HepG2 (cell line): ENCODE measurements around the gene MRPL28. TPM values are rescaled to one million over a fixed set of nuclear protein-coding genes. Genes with fewer than 3 reads are reported as not detected.

Experiments used
- DMAP1 ChIP-seq: IDR thresholded peaks from 2 replicates; pipeline ENCODE4 v1.6.1; 2016
- GABPB1 ChIP-seq: IDR thresholded peaks from 2 replicates; pipeline ENCODE4 v1.6.1; 2016; ENCODE audit warnings: mild to moderate bottlenecking, missing genetic modification reagents, moderate library complexity, missing compliant biosample characterization
- HMG20B ChIP-seq: conservative IDR thresholded peaks from 2 replicates; pipeline ENCODE4 v1.6.1; 2016; ENCODE audit warnings: missing genetic modification reagents, missing compliant biosample characterization
- MEIS2 ChIP-seq: sonication (generic); formaldehyde crosslinking; IDR thresholded peaks from 2 replicates; pipeline ENCODE4 v1.9.0; 2021; ENCODE audit warnings: mild to moderate bottlenecking, missing genetic modification reagents
- MXI1 ChIP-seq: IDR thresholded peaks from 3 replicates; pipeline ENCODE4 v1.6.1; 2012; ENCODE audit warnings: low read depth, low read length, inconsistent platforms, borderline replicate concordance
- MYPOP ChIP-seq: sonication (generic); formaldehyde crosslinking; IDR thresholded peaks from 2 replicates; pipeline ENCODE4 v1.8.1; 2023; ENCODE audit warnings: mild to moderate bottlenecking, moderate library complexity, missing genetic modification reagents
- NFYB ChIP-seq: sonication (generic); formaldehyde crosslinking; IDR thresholded peaks from 2 replicates; pipeline ENCODE4 v1.4.0; 2020; ENCODE audit warnings: missing genetic modification reagents
- NONO ChIP-seq, 2 experiments: fragments of 450-650 bp in 1 of 2; sonication (generic) in 1 of 2; formaldehyde crosslinking in 1 of 2; IDR thresholded peaks in 1 of 2; conservative IDR thresholded peaks in 1 of 2; 2 replicates each; pipeline versions ENCODE4 v1.6.1 to v1.8.0; 2017 to 2022; ENCODE audit warnings: mild to moderate bottlenecking in 1 of 2, missing genetic modification reagents in 1 of 2, moderate library complexity in 1 of 2
- NRL ChIP-seq: sonication (generic); formaldehyde crosslinking; IDR thresholded peaks from 2 replicates; pipeline ENCODE4 v1.5.0; 2020; ENCODE audit warnings: missing genetic modification reagents, mild to moderate bottlenecking, moderate library complexity, borderline replicate concordance
- PHF21A ChIP-seq: sonication (generic); formaldehyde crosslinking; IDR thresholded peaks from 2 replicates; pipeline ENCODE4 v1.5.0; 2020; ENCODE audit warnings: mild to moderate bottlenecking, missing genetic modification reagents
- POLR2AphosphoS5 ChIP-seq: IDR thresholded peaks from 2 replicates; pipeline ENCODE4 v1.6.1; 2012; ENCODE audit warnings: low read depth, low read length
- POLR2G ChIP-seq: fragments of 200-400 bp; formaldehyde crosslinking; IDR thresholded peaks from 2 replicates; pipeline ENCODE4 v1.6.1; 2018; ENCODE audit warnings: mild to moderate bottlenecking, low read depth, low read length, moderate library complexity
- PPARG ChIP-seq: conservative IDR thresholded peaks from 2 replicates; pipeline ENCODE4 v1.6.1; 2016; ENCODE audit warnings: missing biosample characterization, missing genetic modification reagents
- PRMT3 ChIP-seq: sonication (generic); formaldehyde crosslinking; IDR thresholded peaks from 2 replicates; pipeline ENCODE4 v1.8.1; 2022; ENCODE audit warnings: low read depth, mild to moderate bottlenecking, moderate library complexity, missing genetic modification reagents, borderline replicate concordance
- RFXANK ChIP-seq: IDR thresholded peaks from 2 replicates; pipeline ENCODE4 v1.6.1; 2016
- RORA ChIP-seq: sonication (generic); formaldehyde crosslinking; IDR thresholded peaks from 2 replicates; pipeline ENCODE4 v1.5.0; 2020; ENCODE audit warnings: mild to moderate bottlenecking, missing genetic modification reagents, moderate library complexity
- SAP130 ChIP-seq: IDR thresholded peaks from 2 replicates; pipeline ENCODE4 v1.6.1; 2016; ENCODE audit warnings: low read depth
- SMYD3 ChIP-seq: sonication (generic); formaldehyde crosslinking; IDR thresholded peaks from 2 replicates; pipeline ENCODE4 v1.8.1; 2023; ENCODE audit warnings: mild to moderate bottlenecking, missing genetic modification reagents
- SOX13 ChIP-seq, 3 experiments: fragments of 450-650 bp in 1 of 3; sonication (generic) in 1 of 3; formaldehyde crosslinking in 1 of 3; IDR thresholded peaks in 2 of 3; conservative IDR thresholded peaks in 1 of 3; 2 replicates each; pipeline versions ENCODE4 v1.5.0 to v1.6.1; 2016 to 2020; ENCODE audit warnings: antibody characterized with exemption in 1 of 3, mild to moderate bottlenecking in 1 of 3, missing compliant biosample characterization in 1 of 3, missing genetic modification reagents in 1 of 3, moderate library complexity in 1 of 3
- SP5 ChIP-seq: IDR thresholded peaks from 2 replicates; pipeline ENCODE4 v1.6.1; 2016; ENCODE audit warnings: low read depth, borderline replicate concordance
- THAP11 ChIP-seq: IDR thresholded peaks from 2 replicates; pipeline ENCODE4 v1.6.1; 2016; ENCODE audit warnings: missing biosample characterization, missing genetic modification reagents
- ZBTB14 ChIP-seq: sonication (generic); formaldehyde crosslinking; IDR thresholded peaks from 2 replicates; pipeline ENCODE4 v1.4.0; 2020; ENCODE audit warnings: missing genetic modification reagents
- ZKSCAN8 ChIP-seq: IDR thresholded peaks from 2 replicates; pipeline ENCODE4 v1.6.1; 2016; ENCODE audit warnings: borderline replicate concordance, missing genetic modification reagents, missing compliant biosample characterization
- ZNF3 ChIP-seq: IDR thresholded peaks from 2 replicates; pipeline ENCODE4 v1.7.0; 2017; ENCODE audit warnings: inconsistent platforms
- ZNF317 ChIP-seq: sonication (generic); formaldehyde crosslinking; IDR thresholded peaks from 2 replicates; pipeline ENCODE4 v1.5.0; 2020; ENCODE audit warnings: mild to moderate bottlenecking, missing genetic modification reagents
- ZNF605 ChIP-seq: sonication (generic); formaldehyde crosslinking; IDR thresholded peaks from 2 replicates; pipeline ENCODE4 v1.8.0; 2022; ENCODE audit warnings: mild to moderate bottlenecking, missing genetic modification reagents
- ZNF766 ChIP-seq: sonication (generic); formaldehyde crosslinking; IDR thresholded peaks from 2 replicates; pipeline ENCODE4 v1.5.0; 2020; ENCODE audit warnings: missing genetic modification reagents, borderline replicate concordance
- ZNF800 ChIP-seq: sonication (generic); formaldehyde crosslinking; IDR thresholded peaks from 2 replicates; pipeline ENCODE4 v1.4.0; 2020; ENCODE audit warnings: missing genetic modification reagents
- polyA plus RNA-seq, 8 experiments: library from polyadenylated mRNA; depleted of rRNA in 3 of 8; stranded (reverse) in 7 of 8; unstranded in 1 of 8; fragments of >200 nt; fragmentation: Illumina TruSeq in 4 of 8; extraction: Trizol in 4 of 8; gene quantifications; 2 replicates each; pipeline versions ENCODE4 v1.2.1 to v1.2.3, GENCODE V29; 2011 to 2016; ENCODE audit warnings: low read depth in 4 of 8, missing spikeins in 1 of 8, mixed read lengths in 1 of 8; ENCODE audit not compliant: insufficient read depth in 1 of 8
- total RNA-seq, 5 experiments: library from RNA; depleted of rRNA; stranded (reverse); fragments of >200 nt; fragmentation: Illumina TruSeq; extraction: Trizol; gene quantifications; 2 replicates each; pipeline ENCODE4 v1.2.3, GENCODE V29; 2016; ENCODE audit warnings: low read depth in 1 of 5

The MRPL28 gene
- total and polyA plus RNA-seq, 2 of the 13 experiments (the other 11 are each of a cell fraction or from before 2014, with no cell fraction given) = 114 to 135 TPM

DNA sequence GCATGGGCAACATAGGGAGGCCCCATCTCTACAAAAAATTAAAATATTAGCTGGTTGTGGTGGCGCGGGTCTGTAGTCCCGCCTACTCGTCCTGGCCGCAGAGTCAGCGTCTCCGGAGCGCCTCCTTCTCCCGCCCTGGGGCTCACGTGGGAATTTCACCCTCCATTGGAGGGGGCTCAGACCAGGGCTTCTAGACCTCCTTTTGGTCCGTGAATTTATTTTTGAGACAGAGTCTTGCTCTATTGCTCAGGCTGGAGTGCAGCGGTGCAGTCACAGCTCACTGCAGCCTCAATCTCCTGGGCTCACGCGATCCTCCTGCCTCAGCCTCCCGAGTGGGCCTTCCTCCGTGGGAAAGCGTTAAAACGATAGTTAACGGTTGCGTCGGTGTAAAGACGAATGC is 26.3 kb upstream of the MRPL28 start (continued):
- TF ChIP-seq POLR2G = 0 out of 2 replicates have a peak, but pooled peaks have one; percentile 33
- TF ChIP-seq PRMT3 (CRISPR knock-in tag) = no peak
- TF ChIP-seq NRL (CRISPR knock-in tag) = peak; percentile 49; the same call in 1 of the 2 replicates
- TF ChIP-seq ZNF800 = 0 out of 2 replicates have a peak, but pooled peaks have one; percentile 44
- 0 out of 2 replicates have a peak, but pooled peaks have one; percentile 19 for TF ChIP-seq SP5
- TF ChIP-seq NFYB (CRISPR knock-in tag) = no peak
- no peak for TF ChIP-seq NONO (IDR thresholded peaks at IDR 0.05)
- TF ChIP-seq NONO (CRISPR knock-in tag; conservative IDR thresholded peaks at IDR 0.05) = 0 out of 2 replicates have a peak, but pooled peaks have one; percentile 30
- TF ChIP-seq RORA (CRISPR knock-in tag) = no peak
- peak; percentile 51 for TF ChIP-seq PHF21A
- TF ChIP-seq ZKSCAN8 = no peak
- TF ChIP-seq HMG20B (CRISPR knock-in tag) = 0 out of 2 replicates have a peak, but pooled peaks have one; percentile 32
- TF ChIP-seq ZBTB14 (CRISPR knock-in tag) = no peak
- TF ChIP-seq ZNF766 (CRISPR knock-in tag) = no peak
- peak; percentile 47 for TF ChIP-seq POLR2AphosphoS5
- 0 out of 2 replicates have a peak, but pooled peaks have one; percentile 28 for TF ChIP-seq MYPOP (CRISPR knock-in tag)
- no peak for TF ChIP-seq SMYD3 (CRISPR knock-in tag)
- TF ChIP-seq DMAP1 (CRISPR knock-in tag) = peak; percentile 46; the same call in 1 of the 2 replicates
- peak; percentile 55; the same call in 1 of the 2 replicates for TF ChIP-seq ZNF605
- TF ChIP-seq MEIS2 = 0 out of 2 replicates have a peak, but pooled peaks have one; percentile 66
- TF ChIP-seq SAP130 (CRISPR knock-in tag) = peak; percentile 54
- peak; percentile 35; the same call in 1 of the 3 replicates for TF ChIP-seq MXI1
- TF ChIP-seq ZNF317 = no peak
- no peak for TF ChIP-seq SOX13 (IDR thresholded peaks at IDR 0.05)
- peak in 1 of 2 experiments; percentile 5; a peak in 1 of 4 replicates for TF ChIP-seq SOX13 (CRISPR knock-in tag; conservative IDR thresholded peaks at IDR 0.05 in 1 of 2, IDR thresholded peaks at IDR 0.05 in 1 of 2)
- peak; percentile 45; the same call in 1 of the 2 replicates for TF ChIP-seq PPARG (CRISPR knock-in tag)
- peak; percentile 22; the same call in 1 of the 2 replicates for TF ChIP-seq GABPB1 (CRISPR knock-in tag)
- TF ChIP-seq ZNF3 (CRISPR knock-in tag) = 0 out of 2 replicates have a peak, but pooled peaks have one; percentile 33
- TF ChIP-seq THAP11 (CRISPR knock-in tag) = 0 out of 2 replicates have a peak, but pooled peaks have one; percentile 9
- 0 out of 2 replicates have a peak, but pooled peaks have one; percentile 59 for TF ChIP-seq RFXANK (CRISPR knock-in tag)
